IMR-90 (cell line): ENCODE data around the gene TMTC1. TPM values are rescaled to one million over a fixed set of nuclear protein-coding genes. Genes with fewer than 3 reads are reported as not detected.

Source experiments
- ATAC-seq: fragments of 200-7000 bp; cut with Tn5 transposase; 2 replicates; pipeline ENCODE4 v1.9.1; 2020; ENCODE audit warnings: low read depth, mild to moderate bottlenecking, moderate library complexity
- BruUV-seq: library from RNA; stranded (reverse); fragments of 400-500 nt; replicated peaks from 2 replicates; lab custom pipeline; 2021; lab: Mats Ljungman, UMichigan
- CTCF ChIA-PET: fragments of 300-600 bp; formaldehyde crosslinking; extraction: SDS; loops from one replicate; lab custom pipeline; 2021; ENCODE audit warnings: antibody characterized with exemption; lab: Yijun Ruan, JAX
- POLR2A ChIA-PET: fragments of 300-600 bp; sonication (Branson Sonifier 250); formaldehyde crosslinking; loops from one replicate; lab custom pipeline; 2022; ENCODE audit warnings: antibody characterized with exemption; ENCODE audit not compliant: unreplicated experiment; lab: Charles Lee
- DNase-seq: peaks from one replicate; pipeline ENCODE4 v3.0.0; 2013
- H2AFZ ChIP-seq: replicated peaks from 2 replicates; pipeline ENCODE3; 2013; ENCODE audit warnings: low read length, mild to moderate bottlenecking; ENCODE audit not compliant: poor library complexity
- H2AK5ac ChIP-seq: 2 replicates; pipeline ENCODE4 v1.6.1; 2013; ENCODE audit warnings: low read depth, low read length, inconsistent platforms
- H2AK9ac ChIP-seq: replicated peaks from 2 replicates; pipeline ENCODE3; 2013; ENCODE audit warnings: mild to moderate bottlenecking, low read depth, low read length, moderate library complexity; ENCODE audit not compliant: poor library complexity
- H2BK120ac ChIP-seq: 2 replicates; pipeline ENCODE4 v1.6.1; 2013; ENCODE audit warnings: low read depth, low read length, inconsistent platforms
- H2BK15ac ChIP-seq: 3 replicates; pipeline ENCODE4 v1.6.1; 2013; ENCODE audit warnings: low read depth, low read length, inconsistent platforms
- H2BK20ac ChIP-seq: 2 replicates; pipeline ENCODE4 v1.6.1; 2013; ENCODE audit warnings: low read depth, mild to moderate bottlenecking, inconsistent platforms, low read length, moderate library complexity
- H2BK5ac ChIP-seq: 2 replicates; pipeline ENCODE4 v1.6.1; 2013; ENCODE audit warnings: mild to moderate bottlenecking, low read depth, low read length, inconsistent platforms; ENCODE audit not compliant: poor library complexity, severe bottlenecking
- H3K14ac ChIP-seq: replicated peaks from 2 replicates; pipeline ENCODE4 v1.6.1; 2013; ENCODE audit warnings: low read depth, low read length, inconsistent platforms
- H3K18ac ChIP-seq: 2 replicates; pipeline ENCODE4 v1.6.1; 2013; ENCODE audit warnings: low read depth, low read length, control low read depth
- H3K23ac ChIP-seq: 2 replicates; pipeline ENCODE4 v1.6.1; 2013; ENCODE audit warnings: low read depth, low read length, inconsistent platforms
- H3K27ac ChIP-seq: 2 replicates; pipeline ENCODE4 v1.5.1; 2013; ENCODE audit warnings: mild to moderate bottlenecking, control low read depth, low read length; ENCODE audit not compliant: insufficient read depth
- H3K27me3 ChIP-seq: 2 replicates; pipeline ENCODE4 v1.6.1; 2013; ENCODE audit warnings: low read length; ENCODE audit not compliant: control insufficient read depth, insufficient read depth
- H3K36me3 ChIP-seq: 2 replicates; pipeline ENCODE4 v1.6.1; 2013; ENCODE audit warnings: low read length, mixed read lengths; ENCODE audit not compliant: control insufficient read depth, insufficient read depth
- H3K4ac ChIP-seq: 2 replicates; pipeline ENCODE4 v1.6.1; 2013; ENCODE audit warnings: low read depth, low read length, inconsistent platforms
- H3K4me1 ChIP-seq: 2 replicates; pipeline ENCODE4 v1.6.1; 2013; ENCODE audit warnings: low read length, mixed read lengths; ENCODE audit not compliant: control insufficient read depth, insufficient read depth
- H3K4me2 ChIP-seq: 2 replicates; pipeline ENCODE4 v1.6.1; 2013; ENCODE audit warnings: low read depth, mild to moderate bottlenecking, control low read depth, low read length, moderate library complexity
- H3K4me3 ChIP-seq: 2 replicates; pipeline ENCODE4 v1.5.1; 2013; ENCODE audit warnings: low read depth, mild to moderate bottlenecking, control low read depth, low read length, moderate library complexity; ENCODE audit not compliant: insufficient read depth
- H3K56ac ChIP-seq: 2 replicates; pipeline ENCODE4 v1.6.1; 2013; ENCODE audit warnings: low read length, inconsistent platforms; ENCODE audit not compliant: insufficient read depth; ENCODE audit errors: extremely low read depth
- H3K79me1 ChIP-seq, 2 experiments: 2 replicates each; pipeline ENCODE4 v1.6.1; 2013; ENCODE audit warnings: low read length in 2 of 2, inconsistent platforms in 1 of 2, low read depth in 1 of 2
- H3K9ac ChIP-seq: 2 replicates; pipeline ENCODE4 v1.6.1; 2013; ENCODE audit warnings: low read depth, low read length, control low read depth
- H3K9me1 ChIP-seq: 2 replicates; pipeline ENCODE4 v1.6.1; 2013; ENCODE audit warnings: low read length, inconsistent platforms; ENCODE audit not compliant: insufficient read depth
- H3K9me3 ChIP-seq: 2 replicates; pipeline ENCODE4 v1.6.1; 2013; ENCODE audit warnings: low read length; ENCODE audit not compliant: control insufficient read depth, insufficient read depth
- H4K20me1 ChIP-seq: 2 replicates; pipeline ENCODE4 v1.6.1; 2013; ENCODE audit warnings: low read length, inconsistent platforms; ENCODE audit not compliant: insufficient read depth
- H4K5ac ChIP-seq: 2 replicates; pipeline ENCODE4 v1.6.1; 2013; ENCODE audit warnings: mild to moderate bottlenecking, low read depth, low read length, control low read depth
- H4K8ac ChIP-seq, 2 experiments: 2 replicates each; pipeline ENCODE4 v1.6.1; 2013; ENCODE audit warnings: low read depth in 2 of 2, low read length in 2 of 2, control low read depth in 1 of 2, inconsistent platforms in 1 of 2
- H4K91ac ChIP-seq: 2 replicates; pipeline ENCODE4 v1.6.1; 2013; ENCODE audit warnings: low read depth, low read length, inconsistent platforms; ENCODE audit not compliant: insufficient read depth
- BHLHE40 ChIP-seq: fragments of 150-350 bp; IDR thresholded peaks from 2 replicates; pipeline ENCODE4 v1.6.1; 2016; ENCODE audit warnings: mild to moderate bottlenecking, low read depth, low read length
- CEBPB ChIP-seq: IDR thresholded peaks from 2 replicates; pipeline ENCODE4 v1.6.1; 2012; ENCODE audit warnings: low read depth, low read length, improper control_type of control experiment
- CHD1 ChIP-seq: IDR thresholded peaks from 2 replicates; pipeline ENCODE4 v1.6.1; 2012; ENCODE audit warnings: low read depth, low read length, improper control_type of control experiment
- ELK1 ChIP-seq: fragments of 150-350 bp; IDR thresholded peaks from 2 replicates; pipeline ENCODE4 v1.6.1; 2016; ENCODE audit warnings: low read depth, mild to moderate bottlenecking, low read length, moderate library complexity, borderline replicate concordance
- FOS ChIP-seq: fragments of 150-350 bp; IDR thresholded peaks from 2 replicates; pipeline ENCODE4 v1.6.1; 2016; ENCODE audit warnings: low read depth, low read length
- MAFK ChIP-seq: IDR thresholded peaks from 2 replicates; pipeline ENCODE4 v1.6.1; 2012; ENCODE audit warnings: low read depth, low read length, improper control_type of control experiment
- MAZ ChIP-seq: IDR thresholded peaks from 2 replicates; pipeline ENCODE4 v1.6.1; 2012; ENCODE audit warnings: low read depth, mild to moderate bottlenecking, low read length, improper control_type of control experiment, moderate library complexity, borderline replicate concordance
- MXI1 ChIP-seq: IDR thresholded peaks from 2 replicates; pipeline ENCODE4 v1.6.1; 2012; ENCODE audit warnings: low read depth, mild to moderate bottlenecking, low read length, moderate library complexity, borderline replicate concordance
- NFE2L2 ChIP-seq: fragments of 150-350 bp; IDR thresholded peaks from 2 replicates; pipeline ENCODE4 v1.6.1; 2016; ENCODE audit warnings: low read depth, mild to moderate bottlenecking, low read length
- POLR2A ChIP-seq: IDR thresholded peaks from 2 replicates; pipeline ENCODE4 v1.6.1; 2012; ENCODE audit warnings: mild to moderate bottlenecking, low read depth, low read length
- RAD21 ChIP-seq: IDR thresholded peaks from 2 replicates; pipeline ENCODE4 v1.6.1; 2012; ENCODE audit warnings: low read length, improper control_type of control experiment
- RCOR1 ChIP-seq: IDR thresholded peaks from 2 replicates; pipeline ENCODE4 v1.6.1; 2012; ENCODE audit warnings: mild to moderate bottlenecking, low read length, improper control_type of control experiment; ENCODE audit not compliant: insufficient replicate concordance
- RFX5 ChIP-seq: IDR thresholded peaks from 2 replicates; pipeline ENCODE4 v1.8.0; 2012; ENCODE audit warnings: low read depth, mild to moderate bottlenecking, low read length, moderate library complexity
- SMC3 ChIP-seq: fragments of 150-350 bp; IDR thresholded peaks from 2 replicates; pipeline ENCODE4 v1.6.1; 2016; ENCODE audit warnings: low read depth, mild to moderate bottlenecking, antibody characterized with exemption, low read length, moderate library complexity
- USF2 ChIP-seq: fragments of 150-350 bp; IDR thresholded peaks from 2 replicates; pipeline ENCODE4 v1.6.1; 2017; ENCODE audit warnings: mild to moderate bottlenecking, antibody characterized with exemption, low read length, low read depth
- WGBS, 2 experiments: methylation state at CpG; one replicate each; pipeline versions ENCODE4 v1.1.5 to v1.1.7; 2013; ENCODE audit warnings: missing lambda C conversion rate in 2 of 2; ENCODE audit not compliant: insufficient read length in 1 of 2; ENCODE audit errors: extremely low coverage in 2 of 2; 5-methylcytosine and 5-hydroxymethylcytosine counted together
- dilution Hi-C: fragments of 300-500 bp; cut with HindIII; formaldehyde crosslinking; loops from one replicate; pipeline ENCODE4 v1.14.3; 2018; ENCODE audit warnings: low sequenced_read_pairs; ENCODE audit not compliant: unreplicated experiment
- in situ Hi-C: fragments of 300-500 bp; cut with MboI; formaldehyde crosslinking; loops from 3 replicates; pipeline ENCODE4 v1.14.3; 2019; ENCODE audit warnings: low sequenced_read_pairs, inconsistent platforms, mixed read lengths
- intact Hi-C: fragments of 100-400 bp; cut with micrococcal nuclease; formaldehyde crosslinking; loops from 2 replicates; pipeline ENCODE4 v1.10.0; 2022
- polyA plus RNA-seq, 3 experiments: library from polyadenylated mRNA; depleted of rRNA; stranded (reverse); fragments of >200 nt; gene quantifications; 2 replicates each; pipeline ENCODE4 v1.2.3, GENCODE V29; 2012; ENCODE audit warnings: low replicate concordance in 1 of 3
- total RNA-seq: library from RNA; depleted of rRNA; stranded (reverse); fragments of >200 nt; gene quantifications from 2 replicates; pipeline ENCODE4 v1.2.3, GENCODE V29; 2012
- TF ChIP-seq, protein P1 (sequence below): conservative IDR thresholded peaks from 2 replicates; pipeline ENCODE4 v1.5.1; 2012; ENCODE audit warnings: mild to moderate bottlenecking, low read depth, low read length, improper control_type of control experiment

Gene TMTC1
- total and polyA plus RNA-seq, 2 of the 4 experiments (the other 2 are of a cell fraction): 12.5 to 36.4 TPM

DNA sequence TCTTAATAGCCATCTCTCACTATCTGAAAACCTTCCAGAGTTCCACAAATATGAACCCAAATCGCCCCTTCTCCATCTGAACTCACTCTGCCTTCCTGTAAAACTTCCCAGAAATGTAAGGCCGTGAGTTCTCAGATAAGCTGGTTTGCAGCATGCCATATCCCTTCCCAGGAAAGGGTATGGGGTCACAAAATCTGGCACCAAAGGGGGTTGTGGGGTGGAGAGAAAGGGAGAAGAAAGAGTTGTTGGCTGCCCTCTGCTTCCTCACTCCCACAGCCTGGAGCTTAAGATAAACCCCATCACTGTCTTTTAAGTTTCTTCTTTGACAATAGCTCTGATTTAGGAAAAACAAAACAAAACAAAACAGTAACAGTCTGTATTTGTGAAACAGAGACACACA is 10.7 kb downstream of the TMTC1 start:
- Histone ChIP-seq H2BK15ac (no peak overlapping the region), H3K9me1 (peaks cover 8% of the 10 kb centered on the region; the same call in 1 of the 2 replicates), H4K8ac (no peak overlapping the region), H2AK9ac (no peak overlapping the region), H4K91ac (no peak overlapping the region), H3K14ac (no peak overlapping the region), H4K20me1 (peaks cover 15% of the 10 kb centered on the region; the same call in 1 of the 2 replicates), H2AFZ (no peak overlapping the region), H3K4me3 (no peak overlapping the region), H3K56ac (no peak overlapping the region), H3K4me1 (peaks cover 15% of the 10 kb centered on the region), H3K4me2 (no peak overlapping the region), H3K18ac (no peak overlapping the region; the same call in 1 of the 2 replicates), H3K9ac (no peak overlapping the region), H3K9me3 (no peaks in the 10 kb centered on the region), H3K23ac (no peak overlapping the region), H2BK20ac (no peak overlapping the region), H3K79me1 (peaks cover 32 to 53% of the 10 kb centered on the region in 2 experiments), H4K5ac (no peak overlapping the region), H3K36me3 (peaks cover 2% of the 10 kb centered on the region), H2AK5ac (no peak overlapping the region), H3K27ac (no peak overlapping the region), H3K4ac (no peak overlapping the region), H2BK120ac (no peak overlapping the region), H3K27me3 (no peaks in the 10 kb centered on the region), H2BK5ac (no peak overlapping the region)
- intact Hi-C loops: no loop called here
- ATAC-seq (no peak), DNase-seq (no peak)
- CTCF ChIA-PET: no interaction called here
- TF ChIP-seq CHD1 (no peak), RAD21 (no peak), ELK1 (no peak), MXI1 (no peak), RCOR1 (no peak), FOS (no peak), SMC3 (no peak), MAZ (no peak), MAFK (no peak), BHLHE40 (no peak), CEBPB (no peak), POLR2A (no peak), NFE2L2 (no peak), USF2 (no peak), RFX5 (no peak)
- TF ChIP-seq, protein P1, sequence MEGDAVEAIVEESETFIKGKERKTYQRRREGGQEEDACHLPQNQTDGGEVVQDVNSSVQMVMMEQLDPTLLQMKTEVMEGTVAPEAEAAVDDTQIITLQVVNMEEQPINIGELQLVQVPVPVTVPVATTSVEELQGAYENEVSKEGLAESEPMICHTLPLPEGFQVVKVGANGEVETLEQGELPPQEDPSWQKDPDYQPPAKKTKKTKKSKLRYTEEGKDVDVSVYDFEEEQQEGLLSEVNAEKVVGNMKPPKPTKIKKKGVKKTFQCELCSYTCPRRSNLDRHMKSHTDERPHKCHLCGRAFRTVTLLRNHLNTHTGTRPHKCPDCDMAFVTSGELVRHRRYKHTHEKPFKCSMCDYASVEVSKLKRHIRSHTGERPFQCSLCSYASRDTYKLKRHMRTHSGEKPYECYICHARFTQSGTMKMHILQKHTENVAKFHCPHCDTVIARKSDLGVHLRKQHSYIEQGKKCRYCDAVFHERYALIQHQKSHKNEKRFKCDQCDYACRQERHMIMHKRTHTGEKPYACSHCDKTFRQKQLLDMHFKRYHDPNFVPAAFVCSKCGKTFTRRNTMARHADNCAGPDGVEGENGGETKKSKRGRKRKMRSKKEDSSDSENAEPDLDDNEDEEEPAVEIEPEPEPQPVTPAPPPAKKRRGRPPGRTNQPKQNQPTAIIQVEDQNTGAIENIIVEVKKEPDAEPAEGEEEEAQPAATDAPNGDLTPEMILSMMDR: no peak
- WGBS, 2 experiments: no CpG with 5 or more reads among the region's 2 CpGs
- BruUV-seq: no TSS peak
- POLR2A ChIA-PET: no interaction called here
- dilution Hi-C loops: no loop called here
- in situ Hi-C loops: no loop called here
